GM18517 (cell line): ENCODE measurements around the gene CPPED1.

Experiments
- ATAC-seq: cut with Tn5 transposase; IDR thresholded peaks from one replicate; pipeline ENCODE4 v1.9.1; 2021; ENCODE audit warnings: mild to moderate bottlenecking, moderate library complexity; ENCODE audit not compliant: unreplicated experiment

CPPED1 gene

GRCh38 chr16:12685806-12686205, 117.9 kb downstream of the CPPED1 start:
- no peak for ATAC-seq

GRCh38 chr16:12682432-12683165, 121.1 kb downstream of the CPPED1 start:
- ATAC-seq, result no peak

- ATAC-seq, result no peak
Observed at GRCh38 chr16:12681653-12682052, 122.0 kb downstream of the CPPED1 start.

- no peak for ATAC-seq
Observed at GRCh38 chr16:12680531-12680930, 123.2 kb downstream of the CPPED1 start.

GRCh38 chr16:12679660-12680272, 123.9 kb downstream of the CPPED1 start:
- ATAC-seq, result no peak

GRCh38 chr16:12678983-12679382, 124.7 kb downstream of the CPPED1 start:
- ATAC-seq, result no peak

- ATAC-seq, result no peak
Observed at GRCh38 chr16:12677502-12677901, 126.2 kb downstream of the CPPED1 start.

- no peak for ATAC-seq
Observed at GRCh38 chr16:12675852-12676251, 127.8 kb downstream of the CPPED1 start.

- ATAC-seq, result no peak
Observed at GRCh38 chr16:12675046-12675445, 128.6 kb downstream of the CPPED1 start.

GRCh38 chr16:12674524-12674923, 129.2 kb downstream of the CPPED1 start:
- no peak for ATAC-seq

GRCh38 chr16:12674071-12674470, 129.6 kb downstream of the CPPED1 start:
- no peak for ATAC-seq

GRCh38 chr16:12673466-12673865, 130.2 kb downstream of the CPPED1 start:
- ATAC-seq, result no peak

GRCh38 chr16:12672986-12673385, 130.7 kb downstream of the CPPED1 start:
- ATAC-seq, result no peak

GRCh38 chr16:12669908-12670307, 133.8 kb downstream of the CPPED1 start:
- no peak for ATAC-seq

GRCh38 chr16:12667909-12668308, 135.8 kb downstream of the CPPED1 start:
- ATAC-seq, result no peak

GRCh38 chr16:12664164-12664733, 139.4 kb downstream of the CPPED1 start:
- no peak for ATAC-seq

- no peak for ATAC-seq
Observed at GRCh38 chr16:12661656-12662172, 142.0 kb downstream of the CPPED1 start.

- no peak for ATAC-seq
Observed at GRCh38 chr16:12659871-12660270, 143.8 kb downstream of the CPPED1 start.

GRCh38 chr16:12658506-12658905, 145.2 kb downstream of the CPPED1 start:
- no peak for ATAC-seq

GRCh38 chr16:12655537-12655936, 148.2 kb downstream of the CPPED1 start:
- ATAC-seq, result no peak

- no peak for ATAC-seq
Observed at GRCh38 chr16:12653820-12654392, 149.8 kb downstream of the CPPED1 start.

- ATAC-seq, result no peak
Observed at GRCh38 chr16:12652924-12653323, 150.8 kb downstream of the CPPED1 start.
